Inferior parietal cortex (tissue), 1 donor: Measurements from ENCODE around the gene PGAP3.

Source experiments
- DNase-seq: peaks from one replicate; pipeline ENCODE4 v3.0.0-alpha.2; 2016; ENCODE audit errors: extremely low spot score

Gene PGAP3

DNA sequence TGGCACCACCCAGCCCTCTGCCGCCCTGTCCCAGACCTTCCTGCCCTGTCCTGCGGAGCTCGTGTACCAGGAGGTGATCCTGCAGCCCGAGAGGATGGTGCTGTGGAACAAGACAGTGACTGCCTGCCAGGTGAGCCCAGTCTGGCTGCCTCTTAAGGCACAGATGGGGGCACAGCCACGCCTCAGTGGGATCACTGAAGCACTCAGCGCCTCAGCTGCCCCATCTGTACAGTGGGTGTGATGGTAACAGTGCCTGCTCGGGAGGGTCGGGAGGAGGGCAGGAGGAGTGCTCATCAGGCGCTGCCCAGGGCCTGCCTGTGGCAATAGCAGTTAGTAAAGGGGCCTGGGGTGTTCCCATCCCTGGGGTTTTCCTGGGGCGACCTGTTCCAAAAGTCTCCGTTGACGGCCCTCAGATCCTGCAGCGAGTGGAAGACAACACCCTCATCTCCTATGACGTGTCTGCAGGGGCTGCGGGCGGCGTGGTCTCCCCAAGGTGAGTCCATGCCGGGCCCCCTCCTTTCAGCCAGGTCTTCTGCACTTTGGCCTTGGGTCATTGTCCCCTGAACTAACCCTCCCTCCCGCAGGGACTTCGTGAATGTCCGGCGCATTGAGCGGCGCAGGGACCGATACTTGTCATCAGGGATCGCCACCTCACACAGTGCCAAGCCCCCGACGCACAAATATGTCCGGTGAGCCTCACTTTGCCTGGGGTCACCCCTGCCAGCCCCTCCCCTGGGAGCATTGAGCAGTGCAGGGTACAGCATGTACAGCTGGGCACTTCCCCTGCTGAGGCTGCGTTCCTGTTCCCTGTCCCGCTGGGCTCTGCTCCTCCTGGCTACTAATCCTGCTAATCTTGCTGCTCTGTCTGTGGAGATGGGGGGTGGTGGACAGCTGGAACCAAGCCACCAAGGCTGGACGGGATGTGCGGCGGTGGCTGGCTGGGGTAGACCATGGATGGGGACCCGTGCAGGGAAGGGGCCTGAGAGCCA lies 27.2 kb downstream of the PGAP3 start:
- DNase-seq, result no peak

GRCh38 chr17:39660011-39660360 lies 27.9 kb downstream of the PGAP3 start:
- no peak for DNase-seq

DNA sequence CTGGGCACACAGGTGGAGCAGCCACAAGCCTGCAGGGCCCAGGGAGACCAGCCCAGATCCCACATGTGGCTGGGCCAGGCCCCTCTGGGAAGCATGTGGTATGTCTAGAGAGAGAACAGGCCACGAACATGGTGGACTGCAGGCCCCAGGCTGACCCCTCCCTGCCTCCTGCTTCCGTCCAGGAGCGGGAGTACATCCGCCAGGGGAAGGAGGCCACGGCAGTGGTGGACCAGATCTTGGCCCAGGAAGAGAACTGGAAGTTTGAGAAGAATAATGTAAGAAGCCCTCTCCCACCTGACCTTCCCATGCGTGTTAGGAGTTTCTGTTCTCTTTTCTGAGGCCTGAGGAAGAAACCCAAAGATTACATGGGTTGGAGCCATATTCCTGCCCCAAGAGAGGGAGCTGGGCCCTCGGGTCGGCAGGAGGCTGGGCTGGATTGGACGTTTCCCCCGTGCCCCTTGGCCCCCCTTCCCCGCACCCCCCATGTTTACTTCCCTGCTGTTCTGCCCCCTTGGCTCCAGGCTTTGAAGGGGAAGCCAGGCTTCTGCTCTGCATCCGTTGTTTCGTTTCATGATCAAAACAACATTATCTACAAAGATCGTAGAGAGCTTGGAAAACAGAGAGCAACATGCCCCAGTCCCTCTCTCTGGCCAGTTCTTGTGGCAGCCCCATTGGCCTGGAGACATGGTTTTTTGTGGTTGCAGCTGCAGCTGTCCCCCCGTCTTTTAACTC lies 28.4 kb downstream of the PGAP3 start:
- DNase-seq, result no peak

DNA sequence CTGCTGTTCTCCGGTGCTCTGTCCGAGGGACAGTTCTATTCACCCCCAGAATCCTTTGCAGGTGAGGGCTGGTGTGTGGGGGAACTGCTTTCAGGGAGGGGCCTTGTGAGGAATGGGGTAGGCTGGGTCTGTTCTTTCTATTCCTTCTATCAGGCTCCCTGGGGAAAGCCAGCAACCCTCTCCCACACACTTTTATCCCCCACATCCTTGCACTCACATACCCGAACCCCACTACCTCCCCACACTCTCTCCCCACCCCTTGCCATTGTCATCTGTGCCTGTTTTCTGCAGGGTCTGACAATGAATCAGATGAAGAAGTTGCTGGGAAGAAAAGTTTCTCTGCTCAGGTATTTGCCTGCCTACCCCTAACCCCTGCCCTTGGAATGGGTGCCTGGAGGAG lies 29.1 kb downstream of the PGAP3 start:
- DNase-seq, result no peak

- DNase-seq, result no peak
These were observed 29.5 kb downstream of the PGAP3 start for GRCh38 chr17:39658346-39658745.

GRCh38 chr17:39655105-39655504 lies 32.8 kb downstream of the PGAP3 start:
- no peak for DNase-seq

GRCh38 chr17:39653662-39654331 lies 34.1 kb downstream of the PGAP3 start:
- peak; percentile 75 for DNase-seq

DNA sequence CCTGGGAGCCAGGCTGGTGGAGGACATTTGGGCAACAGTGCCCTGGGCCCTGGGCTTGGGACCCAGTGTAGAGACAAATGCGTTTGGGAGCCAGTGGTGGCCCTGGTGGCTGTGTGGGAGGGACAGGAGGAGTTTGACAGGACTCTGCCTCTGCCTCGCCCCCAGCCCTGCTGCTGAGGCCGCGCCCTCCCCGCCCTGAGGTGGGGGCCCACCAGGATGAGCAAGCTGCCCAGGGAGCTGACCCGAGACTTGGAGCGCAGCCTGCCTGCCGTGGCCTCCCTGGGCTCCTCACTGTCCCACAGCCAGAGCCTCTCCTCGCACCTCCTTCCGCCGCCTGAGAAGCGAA lies 34.6 kb downstream of the PGAP3 start:
- DNase-seq, result no peak

DNA sequence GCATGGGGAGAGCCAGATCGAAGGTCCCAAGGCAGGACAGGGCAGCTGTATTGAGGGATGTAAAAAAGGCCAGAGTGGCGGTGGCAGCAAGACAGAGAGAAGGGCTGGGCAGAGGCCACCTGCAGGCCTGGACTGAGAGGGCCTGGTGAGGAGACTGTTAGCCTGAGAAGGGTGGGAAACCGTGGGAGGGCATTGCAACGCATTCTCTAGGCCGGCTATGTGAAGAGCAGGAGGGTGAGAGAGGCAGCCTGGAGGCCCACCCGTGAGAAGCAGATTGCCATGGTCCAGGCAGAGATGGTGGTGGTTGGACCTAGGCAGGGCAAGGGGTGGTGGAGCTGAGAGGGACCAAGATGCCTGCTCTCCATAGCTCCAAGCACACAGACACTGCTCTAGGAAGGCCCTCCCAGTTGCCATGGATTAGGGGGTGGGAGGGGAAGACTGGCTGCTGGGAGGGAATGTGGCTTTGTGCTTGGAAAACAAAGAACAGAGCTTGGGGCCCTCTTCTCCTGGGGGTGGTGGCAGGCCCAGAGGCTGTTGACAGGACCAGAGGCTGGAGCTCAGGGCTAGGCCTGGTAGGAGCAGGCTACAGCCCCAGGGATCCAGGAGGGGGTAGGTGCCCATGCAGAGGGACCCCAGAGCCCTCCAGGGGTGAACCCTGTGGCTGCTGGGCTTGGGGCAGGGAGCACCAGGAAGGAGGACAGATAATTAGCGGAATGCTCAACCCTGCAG lies 35.1 kb downstream of the PGAP3 start:
- DNase-seq, result no peak

GRCh38 chr17:39651923-39652586 lies 35.8 kb downstream of the PGAP3 start:
- DNase-seq, result no peak

- DNase-seq, result no peak
These were observed 37.7 kb downstream of the PGAP3 start for GRCh38 chr17:39650121-39650579.

DNA sequence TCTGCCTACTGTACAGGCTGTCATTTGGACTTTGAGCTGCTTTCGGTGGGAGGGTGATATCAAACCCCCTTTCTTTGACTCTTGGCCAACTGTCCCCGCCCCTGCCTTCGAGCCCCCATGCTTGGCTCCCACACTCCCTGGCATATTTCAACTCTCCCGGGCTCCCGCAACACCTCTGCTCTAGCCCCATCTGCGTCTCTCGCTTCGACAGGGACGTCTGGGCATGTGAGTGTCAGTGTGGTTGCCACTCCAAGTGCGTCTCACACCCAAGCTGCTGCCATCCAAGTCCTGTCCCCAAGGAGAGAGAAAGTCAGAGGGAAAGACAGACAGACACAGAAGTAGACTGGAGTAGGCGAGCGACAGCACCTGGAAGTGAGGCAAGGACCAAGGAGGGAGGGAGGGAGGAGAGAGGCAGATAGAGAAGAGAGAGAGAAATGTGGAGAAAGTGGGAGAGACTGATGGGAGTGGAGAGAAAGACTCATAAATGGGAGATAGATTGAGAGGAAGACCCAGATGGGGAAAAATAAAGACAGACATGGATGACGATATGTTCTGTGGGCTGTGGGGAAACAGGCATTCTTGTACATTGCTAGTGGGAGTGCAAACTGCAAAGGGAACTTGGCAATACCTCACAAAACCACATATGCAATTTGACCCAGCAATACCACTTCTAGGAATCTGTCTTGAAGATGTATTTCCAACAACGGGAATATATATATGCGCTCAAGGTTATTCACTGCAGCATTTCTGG lies 39.1 kb downstream of the PGAP3 start:
- no peak for DNase-seq

GRCh38 chr17:39647256-39647655 lies 40.6 kb downstream of the PGAP3 start:
- no peak for DNase-seq

GRCh38 chr17:39643271-39643670 lies 44.6 kb downstream of the PGAP3 start:
- DNase-seq, result no peak

- no peak for DNase-seq
These were observed 45.4 kb downstream of the PGAP3 start for GRCh38 chr17:39642291-39643074.

GRCh38 chr17:39641883-39642282 lies 46.0 kb downstream of the PGAP3 start:
- no peak for DNase-seq

- no peak for DNase-seq
These were observed 46.8 kb downstream of the PGAP3 start for GRCh38 chr17:39641097-39641496.

GRCh38 chr17:39640591-39641031 lies 47.2 kb downstream of the PGAP3 start:
- no peak for DNase-seq
